ENCODE measurements around the gene RTKN. TPM values are rescaled to one million over a fixed set of nuclear protein-coding genes. Genes with fewer than 3 reads are reported as not detected.

RTKN gene
- total and polyA plus RNA-seq, 2 of the 13 experiments (the other 11 are each of a cell fraction or from before 2014, with no cell fraction given): 159 to 166 TPM

- TF ChIP-seq ZNF597 (CRISPR knock-in tag; IDR thresholded peaks at IDR 0.05) (no peak), MIER2 (CRISPR knock-in tag; IDR thresholded peaks at IDR 0.05) (0 out of 2 replicates have a peak, but pooled peaks have one; percentile 5), KDM2A (CRISPR knock-in tag; IDR thresholded peaks at IDR 0.05; ENCODE audit: borderline replicate concordance, low read depth) (peak; percentile 71; the same call in 1 of the 2 replicates), HOXA5 (CRISPR knock-in tag; IDR thresholded peaks at IDR 0.05) (no peak), SNAPC4 (CRISPR knock-in tag; IDR thresholded peaks at IDR 0.05) (peak; percentile 58; the same call in 1 of the 2 replicates), ZNF468 (CRISPR knock-in tag; IDR thresholded peaks at IDR 0.05) (no peak), ZBTB21 (CRISPR knock-in tag; IDR thresholded peaks at IDR 0.05) (no peak), CREM (IDR thresholded peaks at IDR 0.05) (peak; percentile 75; the same call in 1 of the 2 replicates), CREM (CRISPR knock-in tag; IDR thresholded peaks at IDR 0.05) (no peak), ZNF574 (CRISPR knock-in tag; IDR thresholded peaks at IDR 0.05) (peak; percentile 15; the same call in 1 of the 2 replicates), TRIM22 (IDR thresholded peaks at IDR 0.05) (no peak), TCF12 (IDR thresholded peaks at IDR 0.05) (no peak), TCF12 (CRISPR knock-in tag; IDR thresholded peaks at IDR 0.05) (no peak), HBP1 (CRISPR knock-in tag; IDR thresholded peaks at IDR 0.05; ENCODE audit: low read depth) (0 out of 2 replicates have a peak, but pooled peaks have one; percentile 10), E2F1 (CRISPR knock-in tag; IDR thresholded peaks at IDR 0.05) (no peak)
Measured at GRCh38 chr2:74429487-74430451, 12.0 kb downstream of the RTKN start (continued).
